ENCODE data around the gene ADAMTS5. TPM values are rescaled to one million over a fixed set of nuclear protein-coding genes. Genes with fewer than 3 reads are reported as not detected.

Gene ADAMTS5
- 10 to 100 TPM in 3 of 4 donors, 1 to 10 TPM in 1; 5.6 to 20.3 (median 16.7) TPM for total RNA-seq
- polyA plus RNA-seq, result 1 to 10 TPM in 2 of 3 donors, under 1 TPM in 1; 0.46 to 6.0 (median 1.1) TPM

DNA sequence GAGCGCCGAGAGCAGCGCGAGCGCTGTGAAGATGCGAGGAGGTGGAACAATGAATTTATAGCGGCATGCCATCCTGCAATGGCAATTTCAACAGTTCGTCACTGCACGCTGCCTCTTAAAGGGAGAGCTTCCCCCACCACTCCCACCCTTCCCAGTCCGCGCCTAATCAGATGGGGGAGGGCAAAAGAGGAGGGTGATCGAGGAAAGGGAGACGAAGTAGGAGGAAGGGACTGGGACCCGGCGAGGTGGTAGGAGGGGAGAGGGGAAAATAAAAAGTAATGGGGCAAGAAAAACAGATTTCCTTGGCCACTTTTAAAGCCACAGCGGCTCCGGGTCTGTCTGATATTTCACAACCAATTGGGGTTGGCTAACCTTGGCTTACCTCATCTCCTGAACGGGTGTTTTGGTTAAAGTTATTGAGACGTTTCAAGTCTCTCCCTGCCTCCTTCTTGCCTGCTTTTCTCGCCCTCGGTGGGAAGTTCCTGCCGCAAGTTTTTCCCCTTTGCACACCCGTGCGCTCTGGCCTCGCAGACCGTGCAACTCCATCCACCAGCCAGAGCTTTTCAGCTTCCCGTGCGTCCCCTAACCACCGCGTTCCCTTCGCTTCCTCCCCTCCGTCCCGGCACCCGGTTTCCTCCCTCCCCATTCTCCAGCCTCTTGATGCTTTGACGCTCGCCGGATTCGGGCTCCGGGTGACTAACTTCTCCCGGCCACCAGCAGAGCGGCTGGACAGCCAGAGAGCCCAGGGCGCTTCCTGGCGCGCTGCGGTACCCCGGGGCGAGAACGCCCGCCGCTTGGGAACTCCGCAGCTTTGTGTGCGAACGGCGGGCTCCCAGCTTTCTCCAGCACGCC is at the start of gene ADAMTS5:
Gene ADAMTS5 (minus strand): TSS at position 27 of the 852 bp plus-strand sequence. CDS start 697 bp downstream, outside the sequence.
- intact Hi-C loops (cut with DNase I), result loop anchor here (5.0 kb wide), 1 partner anchor 735 kb away; no protein-coding TSS in a partner anchor
- H3K4me3 ChIP-seq, result peak within 1 kb of the TSS; percentile 43 to 61 (median 58)
- TF ChIP-seq POLR2AphosphoS5 (IDR thresholded peaks at IDR 0.05) (peak in 3 of 4 donors; percentile 48 to 69 (median 68)), EP300 (IDR thresholded peaks at IDR 0.05) (no peak)
- H3K27ac ChIP-seq, result peak within 1 kb of the TSS; percentile 70 to 83 (median 75)
- H3K27me3 ChIP-seq, result peaks cover 7 to 22% (median 14%) of the 10 kb centered on the region in 3 donors
- H3K36me3 ChIP-seq, result no peaks in the 10 kb centered on the region
- peak; percentile 77 for DNase-seq
- H3K9me3 ChIP-seq, result no peaks in the 10 kb centered on the region
- WGBS, 2 donors, result 2 to 7% methylated on average over 55 of the region's 55 CpGs
- peaks cover 0 to 32% (median 23%) of the 10 kb centered on the region in 4 donors for H3K4me1 ChIP-seq

DNA sequence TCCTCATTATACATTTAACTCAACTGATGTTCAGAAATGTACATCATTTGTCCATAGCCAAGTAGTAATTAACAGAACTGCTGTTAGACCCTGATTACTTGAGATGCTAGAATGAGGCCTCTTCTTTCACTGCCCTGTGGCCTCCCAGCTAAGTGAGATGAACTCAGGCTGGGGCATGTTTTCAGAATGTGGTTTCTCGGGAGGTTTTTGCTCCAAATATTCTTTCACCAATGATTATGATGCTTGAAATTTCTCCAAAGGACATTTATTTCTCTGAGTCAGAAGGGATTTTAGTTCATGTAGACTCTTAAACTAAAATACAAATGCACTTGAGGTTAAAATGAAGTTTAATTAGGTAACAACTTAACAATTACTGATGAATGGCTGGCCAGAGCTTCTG is 34.6 kb upstream of the ADAMTS5 start:
- intact Hi-C loops (cut with DNase I), result no loop called here
- Histone ChIP-seq H3K4me3 (no peak overlapping the region), H3K36me3 (no peaks in the 10 kb centered on the region), H3K4me1 (no peaks in the 10 kb centered on the region), H3K9me3 (no peaks in the 10 kb centered on the region), H3K27ac (no peak overlapping the region), H3K27me3 (no peaks in the 10 kb centered on the region)
- DNase-seq, result no peak
- WGBS, 2 donors, result 75 to 80% methylated on average over 1 of the region's 1 CpG
- TF ChIP-seq, protein P1, sequence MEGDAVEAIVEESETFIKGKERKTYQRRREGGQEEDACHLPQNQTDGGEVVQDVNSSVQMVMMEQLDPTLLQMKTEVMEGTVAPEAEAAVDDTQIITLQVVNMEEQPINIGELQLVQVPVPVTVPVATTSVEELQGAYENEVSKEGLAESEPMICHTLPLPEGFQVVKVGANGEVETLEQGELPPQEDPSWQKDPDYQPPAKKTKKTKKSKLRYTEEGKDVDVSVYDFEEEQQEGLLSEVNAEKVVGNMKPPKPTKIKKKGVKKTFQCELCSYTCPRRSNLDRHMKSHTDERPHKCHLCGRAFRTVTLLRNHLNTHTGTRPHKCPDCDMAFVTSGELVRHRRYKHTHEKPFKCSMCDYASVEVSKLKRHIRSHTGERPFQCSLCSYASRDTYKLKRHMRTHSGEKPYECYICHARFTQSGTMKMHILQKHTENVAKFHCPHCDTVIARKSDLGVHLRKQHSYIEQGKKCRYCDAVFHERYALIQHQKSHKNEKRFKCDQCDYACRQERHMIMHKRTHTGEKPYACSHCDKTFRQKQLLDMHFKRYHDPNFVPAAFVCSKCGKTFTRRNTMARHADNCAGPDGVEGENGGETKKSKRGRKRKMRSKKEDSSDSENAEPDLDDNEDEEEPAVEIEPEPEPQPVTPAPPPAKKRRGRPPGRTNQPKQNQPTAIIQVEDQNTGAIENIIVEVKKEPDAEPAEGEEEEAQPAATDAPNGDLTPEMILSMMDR (IDR thresholded peaks at IDR 0.05), result no peak
- TF ChIP-seq EP300 (IDR thresholded peaks at IDR 0.05) (no peak), POLR2AphosphoS5 (IDR thresholded peaks at IDR 0.05) (no peak), POLR2A (IDR thresholded peaks at IDR 0.05) (no peak)

DNA sequence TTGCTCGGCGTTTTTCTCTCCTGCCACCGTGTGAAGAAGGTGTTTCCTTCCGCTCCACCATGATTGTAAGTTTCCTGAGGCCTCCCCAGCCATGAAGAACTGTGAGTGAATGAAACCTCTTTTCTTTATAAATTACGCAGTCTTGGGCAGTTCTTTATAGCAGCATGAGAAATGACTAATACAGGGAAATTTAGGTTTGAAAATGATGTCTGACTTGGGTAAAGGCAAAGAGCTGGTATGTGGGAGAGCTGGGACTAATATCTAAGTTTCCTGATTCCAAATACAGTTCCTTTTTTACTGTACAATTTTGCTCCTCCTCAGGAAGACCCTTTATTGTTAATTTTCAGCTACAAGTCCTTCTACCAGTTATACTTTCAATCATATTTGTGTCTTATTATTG is 16.7 kb upstream of the ADAMTS5 start:
- no peak for TF ChIP-seq EP300 (IDR thresholded peaks at IDR 0.05)
- TF ChIP-seq, protein P1 (IDR thresholded peaks at IDR 0.05), result no peak
- no peak for TF ChIP-seq POLR2A (IDR thresholded peaks at IDR 0.05)
- no peak for TF ChIP-seq POLR2AphosphoS5 (IDR thresholded peaks at IDR 0.05)
- intact Hi-C loops (cut with DNase I), result no loop called here
- WGBS, 2 donors, result 79 to 86% methylated on average over 5 of the region's 5 CpGs
- Histone ChIP-seq H3K4me3 (no peak overlapping the region), H3K27ac (no peak overlapping the region), H3K4me1 (no peaks in the 10 kb centered on the region), H3K36me3 (no peaks in the 10 kb centered on the region), H3K9me3 (peaks cover 0 to 6% (median 0%) of the 10 kb centered on the region in 4 donors), H3K27me3 (no peaks in the 10 kb centered on the region)
- DNase-seq, result no peak

DNA sequence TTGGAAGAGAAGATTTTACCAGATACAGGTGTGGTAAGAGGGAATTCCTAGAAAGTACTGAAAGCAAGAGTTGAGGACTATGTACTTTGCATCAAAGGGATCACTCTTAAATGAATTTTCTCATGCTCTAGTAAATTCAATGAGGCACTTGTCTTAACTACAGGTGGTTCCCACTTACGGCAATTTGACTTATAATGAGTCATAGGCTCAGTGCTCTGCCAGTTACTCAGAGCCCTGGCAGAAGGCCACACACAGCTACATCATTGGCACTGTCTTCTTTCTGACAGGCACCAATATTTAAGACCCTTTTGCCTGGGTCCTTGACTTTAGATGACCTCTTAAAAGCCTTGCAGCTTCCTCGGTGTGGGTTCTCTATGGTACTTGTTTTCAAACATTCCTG is 15.9 kb upstream of the ADAMTS5 start:
- no peak for DNase-seq
- Histone ChIP-seq H3K27ac (no peak overlapping the region), H3K4me1 (no peaks in the 10 kb centered on the region), H3K4me3 (no peak overlapping the region), H3K36me3 (no peaks in the 10 kb centered on the region), H3K27me3 (no peaks in the 10 kb centered on the region), H3K9me3 (peaks cover 0 to 3% (median 0%) of the 10 kb centered on the region in 4 donors)
- TF ChIP-seq POLR2A (IDR thresholded peaks at IDR 0.05) (no peak), EP300 (IDR thresholded peaks at IDR 0.05) (no peak), POLR2AphosphoS5 (IDR thresholded peaks at IDR 0.05) (no peak)
- TF ChIP-seq, protein P1 (IDR thresholded peaks at IDR 0.05), result no peak
- WGBS, 2 donors, result 52 to 74% methylated on average over 2 of the region's 2 CpGs
- intact Hi-C loops (cut with DNase I), result no loop called here

DNA sequence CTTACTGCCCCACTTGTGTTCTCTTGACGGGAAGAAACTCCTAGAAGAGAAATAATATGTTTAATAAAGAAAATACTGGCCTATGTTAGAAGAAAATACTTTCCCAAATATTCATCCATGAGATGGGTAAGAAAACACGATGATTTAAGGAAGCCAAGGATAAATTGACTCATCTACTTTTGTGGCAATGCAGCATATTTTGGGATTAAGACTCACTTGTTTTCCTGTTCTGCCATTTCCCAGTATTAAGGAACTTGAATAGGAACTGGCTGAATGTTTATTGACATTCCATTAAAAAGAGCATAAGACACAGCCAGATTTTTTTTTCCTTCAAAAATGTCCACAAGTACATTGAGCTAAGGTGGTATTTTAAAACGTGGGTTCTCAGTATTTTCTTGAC is 10.9 kb upstream of the ADAMTS5 start:
- DNase-seq, result no peak
- H3K27me3 ChIP-seq, result no peaks in the 10 kb centered on the region
- H3K4me3 ChIP-seq, result no peak overlapping the region
- TF ChIP-seq EP300 (IDR thresholded peaks at IDR 0.05) (no peak), POLR2AphosphoS5 (IDR thresholded peaks at IDR 0.05) (no peak)
- TF ChIP-seq, protein P1 (IDR thresholded peaks at IDR 0.05), result no peak
- no peaks in the 10 kb centered on the region for H3K4me1 ChIP-seq
- peaks cover 0 to 3% (median 0%) of the 10 kb centered on the region in 4 donors for H3K9me3 ChIP-seq
- WGBS, 2 donors, result 50 to 70% methylated on average over 3 of the region's 3 CpGs
- H3K27ac ChIP-seq, result no peak overlapping the region
- no peaks in the 10 kb centered on the region for H3K36me3 ChIP-seq
- intact Hi-C loops (cut with DNase I), result no loop called here
